GM10248 (cell line): Measurements from ENCODE around the gene TMEM82.

Experiments used
- CTCF ChIA-PET: fragments of 300-600 bp; sonication (Branson Sonifier 250); formaldehyde crosslinking; extraction: SDS; loops from one replicate; lab custom pipeline; 2021; ENCODE audit warnings: antibody characterized with exemption; lab: Yijun Ruan, JAX
- POLR2A ChIA-PET: fragments of 350-650 bp; sonication (Branson Sonifier 250); formaldehyde crosslinking; extraction: SDS; loops from one replicate; lab custom pipeline; 2020; ENCODE audit warnings: antibody characterized with exemption; lab: Yijun Ruan, JAX
- DNase-seq: peaks from one replicate; pipeline ENCODE4 v3.0.0; 2012; ENCODE audit errors: extremely low spot score
- CTCF ChIP-seq: IDR thresholded peaks from 2 replicates; pipeline ENCODE4 v1.5.1; 2012; ENCODE audit warnings: mild to moderate bottlenecking, low read depth; ENCODE audit errors: extremely low read depth, missing control alignments, control extremely low read depth

TMEM82 gene

GRCh38 chr1:15786581-15786980, 44.3 kb downstream of the TMEM82 start:
- ChIA-PET POLR2A (no interaction called here), CTCF (interaction anchor here (1.0 to 1.3 kb wide), 3 partner anchors 8 to 14 kb away, joined by 3 to 4 read pairs (median 3); no protein-coding TSS in a partner anchor)
- no peak for TF ChIP-seq CTCF
- no peak for DNase-seq

- CTCF ChIA-PET: interaction anchor here (1.6 kb wide), 1 partner anchor 268 kb away, joined by 5 read pairs; no protein-coding TSS in a partner anchor
- POLR2A ChIA-PET: no interaction called here
Measured at GRCh38 chr1:15788624-15789301, 46.5 kb downstream of the TMEM82 start.

GRCh38 chr1:15796086-15796462, 53.8 kb downstream of the TMEM82 start:
- TF ChIP-seq CTCF: no peak
- CTCF ChIA-PET: interaction anchor here (1.1 to 2.1 kb wide), 4 partner anchors 19 to 392 kb away, joined by 3 to 7 read pairs (median 4); no protein-coding TSS in a partner anchor

More at GRCh38 chr1:15788624-15789301, 46.5 kb downstream of the TMEM82 start:
- DNase-seq: no peak
- TF ChIP-seq CTCF: no peak

More at GRCh38 chr1:15796086-15796462, 53.8 kb downstream of the TMEM82 start:
- POLR2A ChIA-PET: no interaction called here
- no peak for DNase-seq
